HFFc6 (cell line): ENCODE data around the gene CARD10. TPM values are rescaled to one million over a fixed set of nuclear protein-coding genes. Genes with fewer than 3 reads are reported as not detected.

Source experiments
- DNase-seq: peaks from one replicate; pipeline ENCODE4 v3.0.0-alpha.2; 2018
- H3K27ac Mint-ChIP-seq: 2 replicates; pipeline ENCODE4 v1.8.0; 2020; ENCODE audit warnings: mild to moderate bottlenecking, mixed read lengths
- H3K27me3 Mint-ChIP-seq: 2 replicates; pipeline ENCODE4 v1.8.0; 2021; ENCODE audit warnings: mild to moderate bottlenecking, moderate library complexity, mixed read lengths; ENCODE audit not compliant: insufficient read depth
- H3K36me3 Mint-ChIP-seq: 2 replicates; pipeline ENCODE4 v1.8.0; 2021; ENCODE audit warnings: low read depth, mixed read lengths
- H3K4me1 Mint-ChIP-seq: 2 replicates; pipeline ENCODE4 v1.8.0; 2020; ENCODE audit warnings: low read depth, mixed read lengths
- H3K4me3 Mint-ChIP-seq: 2 replicates; pipeline ENCODE4 v1.8.0; 2020; ENCODE audit warnings: mild to moderate bottlenecking, moderate library complexity, mixed read lengths
- H3K9me3 Mint-ChIP-seq: 2 replicates; pipeline ENCODE4 v1.8.0; 2020; ENCODE audit warnings: mild to moderate bottlenecking, mixed read lengths
- total RNA-seq, 6 experiments: library from RNA; stranded (reverse); fragmentation: NEBNext Ultra II Directional; extraction: Animal tissue kit (Norgen Biotek cat#: 25700); gene quantifications; 2 replicates in 1 of 6; 3 replicates in 5 of 6; pipeline ENCODE4 v1.2.3, GENCODE V29; 2021
- TF ChIP-seq, protein P1 (sequence below): fragments of 200-600 bp; sonication (generic); IDR thresholded peaks from 2 replicates; pipeline ENCODE4 v1.5.0; 2021; ENCODE audit warnings: antibody characterized with exemption, mild to moderate bottlenecking

Gene CARD10
- total RNA-seq, 6 experiments from 2014 or later = 4.4 to 5.6 (median 4.8) TPM

DNA sequence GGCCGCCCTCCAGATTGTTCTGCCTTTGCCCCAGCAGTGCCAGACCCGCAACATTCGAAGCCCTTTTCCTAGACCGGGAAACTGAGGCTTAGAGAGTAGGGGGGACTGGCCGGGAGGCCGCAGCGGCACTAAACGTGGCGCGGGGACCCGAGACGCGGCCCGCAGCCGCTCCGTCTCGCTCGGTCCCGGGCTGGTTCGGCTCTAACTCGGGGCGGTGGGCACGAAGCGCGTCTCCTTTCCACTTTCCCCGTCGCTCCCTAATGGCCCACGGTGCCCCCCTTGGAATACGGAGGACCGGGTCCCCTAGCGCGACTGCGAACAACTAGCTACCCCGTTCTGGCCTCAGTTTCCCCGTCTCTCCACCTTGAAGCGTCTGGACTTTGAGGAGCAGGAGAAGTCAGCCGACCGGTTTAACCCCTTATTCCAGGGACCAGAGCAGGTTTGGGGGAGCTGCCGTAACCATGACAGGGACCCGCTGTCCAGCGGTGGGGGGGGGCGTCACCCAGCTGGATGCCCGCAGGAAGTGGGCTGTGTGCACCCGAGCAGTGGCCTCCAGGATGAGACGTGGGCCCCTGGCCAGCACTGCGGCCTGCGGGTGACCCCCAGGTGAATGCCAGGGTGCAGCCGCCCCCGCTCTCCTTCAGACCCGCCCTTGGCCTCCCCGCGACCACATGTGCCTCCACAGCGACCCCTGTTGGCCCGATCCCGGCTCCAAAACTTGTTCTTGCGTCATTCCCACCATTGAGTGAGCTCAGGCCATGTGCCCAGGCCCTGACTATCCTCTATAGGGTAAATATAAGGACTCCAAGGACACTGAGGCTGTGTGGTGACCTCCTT lies 42.2 kb upstream of the CARD10 start:
- TF ChIP-seq, protein P1, sequence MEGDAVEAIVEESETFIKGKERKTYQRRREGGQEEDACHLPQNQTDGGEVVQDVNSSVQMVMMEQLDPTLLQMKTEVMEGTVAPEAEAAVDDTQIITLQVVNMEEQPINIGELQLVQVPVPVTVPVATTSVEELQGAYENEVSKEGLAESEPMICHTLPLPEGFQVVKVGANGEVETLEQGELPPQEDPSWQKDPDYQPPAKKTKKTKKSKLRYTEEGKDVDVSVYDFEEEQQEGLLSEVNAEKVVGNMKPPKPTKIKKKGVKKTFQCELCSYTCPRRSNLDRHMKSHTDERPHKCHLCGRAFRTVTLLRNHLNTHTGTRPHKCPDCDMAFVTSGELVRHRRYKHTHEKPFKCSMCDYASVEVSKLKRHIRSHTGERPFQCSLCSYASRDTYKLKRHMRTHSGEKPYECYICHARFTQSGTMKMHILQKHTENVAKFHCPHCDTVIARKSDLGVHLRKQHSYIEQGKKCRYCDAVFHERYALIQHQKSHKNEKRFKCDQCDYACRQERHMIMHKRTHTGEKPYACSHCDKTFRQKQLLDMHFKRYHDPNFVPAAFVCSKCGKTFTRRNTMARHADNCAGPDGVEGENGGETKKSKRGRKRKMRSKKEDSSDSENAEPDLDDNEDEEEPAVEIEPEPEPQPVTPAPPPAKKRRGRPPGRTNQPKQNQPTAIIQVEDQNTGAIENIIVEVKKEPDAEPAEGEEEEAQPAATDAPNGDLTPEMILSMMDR = peak; percentile 95
- H3K36me3 Mint-ChIP-seq = peaks cover 13% of the 10 kb centered on the region; the same call in 1 of the 2 replicates
- H3K27me3 Mint-ChIP-seq = peaks cover 10% of the 10 kb centered on the region
- no peaks in the 10 kb centered on the region for H3K9me3 Mint-ChIP-seq
- H3K4me1 Mint-ChIP-seq = peaks cover 44% of the 10 kb centered on the region
- H3K27ac Mint-ChIP-seq = peak overlapping the region; percentile 88
- peak overlapping the region; percentile 89 for H3K4me3 Mint-ChIP-seq
- peak; percentile 83 for DNase-seq

DNA sequence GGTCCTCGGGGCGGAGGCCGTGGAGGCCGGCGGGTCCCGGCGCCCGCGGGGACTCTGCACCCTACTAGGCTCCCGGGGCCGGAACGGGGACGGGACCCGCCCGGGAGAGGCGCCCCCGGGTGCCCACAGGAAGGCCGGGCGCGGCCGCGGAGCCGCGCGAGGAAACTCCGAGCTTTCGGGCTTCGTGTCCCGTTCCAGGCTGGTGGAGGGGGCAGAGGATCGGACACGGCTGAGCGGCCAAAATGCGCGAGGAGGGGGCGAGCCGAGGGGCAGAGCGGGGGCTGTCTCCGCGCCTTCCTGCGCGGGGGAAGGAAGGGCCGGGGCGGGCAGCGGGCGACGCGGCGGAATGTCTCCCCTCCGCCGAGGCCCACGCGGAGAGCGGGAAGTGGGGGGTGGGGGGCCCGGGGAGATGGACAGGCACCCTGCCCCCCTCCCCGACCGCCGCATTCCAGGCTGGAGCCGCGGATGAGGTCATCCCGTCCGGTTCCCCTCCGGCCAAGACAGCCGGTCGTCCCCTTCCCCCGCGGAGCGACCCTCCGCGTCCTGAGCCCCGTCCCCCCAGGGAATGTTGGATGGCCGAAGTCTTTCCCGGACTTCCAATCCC lies 41.5 kb upstream of the CARD10 start:
- Mint-ChIP-seq H3K9me3 (no peaks in the 10 kb centered on the region), H3K4me1 (peaks cover 46% of the 10 kb centered on the region), H3K4me3 (peak overlapping the region; percentile 89), H3K36me3 (peaks cover 13% of the 10 kb centered on the region; the same call in 1 of the 2 replicates), H3K27me3 (peaks cover 10% of the 10 kb centered on the region), H3K27ac (peak overlapping the region; percentile 88)
- TF ChIP-seq, protein P1 = no peak
- DNase-seq = peak; percentile 32

GRCh38 chr22:37559901-37560607 lies 40.8 kb upstream of the CARD10 start, which contains the start of gene CDC42EP1:
Gene CDC42EP1 (plus strand): TSS chr22:37560480. CDS start chr22:37566350, 5,870 bp downstream.
- peaks cover 13% of the 10 kb centered on the region; the same call in 1 of the 2 replicates for H3K36me3 Mint-ChIP-seq
- peaks cover 46% of the 10 kb centered on the region for H3K4me1 Mint-ChIP-seq
- H3K9me3 Mint-ChIP-seq = no peaks in the 10 kb centered on the region
- TF ChIP-seq, protein P1 = no peak
- peaks cover 10% of the 10 kb centered on the region for H3K27me3 Mint-ChIP-seq
- peak within 1 kb of the TSS; percentile 88 for H3K27ac Mint-ChIP-seq
- DNase-seq = peak; percentile 35
- peak within 1 kb of the TSS; percentile 89 for H3K4me3 Mint-ChIP-seq

- Mint-ChIP-seq H3K27ac (peak overlapping the region; percentile 83), H3K4me1 (peaks cover 45% of the 10 kb centered on the region), H3K27me3 (peaks cover 10% of the 10 kb centered on the region), H3K36me3 (peaks cover 13% of the 10 kb centered on the region; the same call in 1 of the 2 replicates), H3K4me3 (peak overlapping the region; percentile 74), H3K9me3 (no peaks in the 10 kb centered on the region)
- TF ChIP-seq, protein P1 = no peak
- DNase-seq = no peak
Observed at GRCh38 chr22:37559521-37559900, 40.3 kb upstream of the CARD10 start.

DNA sequence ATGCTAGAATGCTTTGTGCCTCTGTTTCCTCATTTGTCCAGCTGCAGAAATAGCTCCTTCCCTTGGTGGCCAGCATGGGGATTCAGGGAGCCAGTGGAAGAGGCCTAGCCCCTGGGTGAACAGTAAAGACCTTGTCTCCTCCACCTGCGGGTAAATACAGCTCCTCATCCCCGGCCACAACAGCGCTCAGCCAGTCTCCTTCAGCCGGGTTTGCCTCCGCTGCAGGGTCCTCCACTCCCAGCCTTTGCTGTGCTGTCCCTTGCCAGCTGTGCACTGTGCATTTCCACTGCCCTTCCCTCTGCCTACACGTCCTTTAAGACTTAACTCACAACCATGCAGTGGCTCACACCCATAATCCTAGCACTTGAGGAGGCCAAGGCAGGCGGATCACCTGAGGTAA lies 39.6 kb upstream of the CARD10 start:
- peaks cover 38% of the 10 kb centered on the region for H3K4me1 Mint-ChIP-seq
- H3K36me3 Mint-ChIP-seq = peaks cover 13% of the 10 kb centered on the region; the same call in 1 of the 2 replicates
- no peak overlapping the region for H3K27ac Mint-ChIP-seq
- H3K27me3 Mint-ChIP-seq = peaks cover 10% of the 10 kb centered on the region
- no peak overlapping the region for H3K4me3 Mint-ChIP-seq
- TF ChIP-seq, protein P1 = no peak
- no peaks in the 10 kb centered on the region for H3K9me3 Mint-ChIP-seq
- no peak for DNase-seq
